Esophagus muscularis mucosa (tissue), 4 donors: ENCODE measurements around the gene TMC7.

ENCODE experiments used
- CTCF ChIP-seq, 3 experiments: fragments of 200-600 bp in 2 of 3; fragments of 450-650 bp in 1 of 3; sonication (generic) in 2 of 3; IDR thresholded peaks; one replicate each; pipeline ENCODE4 v1.5.1; 2017 to 2019; ENCODE audit warnings: antibody characterized with exemption in 3 of 3, mild to moderate bottlenecking in 2 of 3, moderate library complexity in 1 of 3
- EP300 ChIP-seq: sonication (generic); formaldehyde crosslinking; IDR thresholded peaks from one replicate; pipeline ENCODE4 v1.6.1; 2017; ENCODE audit warnings: antibody characterized with exemption
- POLR2A ChIP-seq: fragments of 450-650 bp; IDR thresholded peaks from one replicate; pipeline ENCODE4 v1.6.1; 2017; ENCODE audit warnings: antibody characterized with exemption, moderate library complexity, mild to moderate bottlenecking, low read depth
- POLR2AphosphoS5 ChIP-seq, 2 donors: sonication (generic); formaldehyde crosslinking; IDR thresholded peaks; one replicate each; pipeline ENCODE4 v1.6.1; 2017; ENCODE audit warnings: antibody characterized with exemption in 2 of 2

DNA sequence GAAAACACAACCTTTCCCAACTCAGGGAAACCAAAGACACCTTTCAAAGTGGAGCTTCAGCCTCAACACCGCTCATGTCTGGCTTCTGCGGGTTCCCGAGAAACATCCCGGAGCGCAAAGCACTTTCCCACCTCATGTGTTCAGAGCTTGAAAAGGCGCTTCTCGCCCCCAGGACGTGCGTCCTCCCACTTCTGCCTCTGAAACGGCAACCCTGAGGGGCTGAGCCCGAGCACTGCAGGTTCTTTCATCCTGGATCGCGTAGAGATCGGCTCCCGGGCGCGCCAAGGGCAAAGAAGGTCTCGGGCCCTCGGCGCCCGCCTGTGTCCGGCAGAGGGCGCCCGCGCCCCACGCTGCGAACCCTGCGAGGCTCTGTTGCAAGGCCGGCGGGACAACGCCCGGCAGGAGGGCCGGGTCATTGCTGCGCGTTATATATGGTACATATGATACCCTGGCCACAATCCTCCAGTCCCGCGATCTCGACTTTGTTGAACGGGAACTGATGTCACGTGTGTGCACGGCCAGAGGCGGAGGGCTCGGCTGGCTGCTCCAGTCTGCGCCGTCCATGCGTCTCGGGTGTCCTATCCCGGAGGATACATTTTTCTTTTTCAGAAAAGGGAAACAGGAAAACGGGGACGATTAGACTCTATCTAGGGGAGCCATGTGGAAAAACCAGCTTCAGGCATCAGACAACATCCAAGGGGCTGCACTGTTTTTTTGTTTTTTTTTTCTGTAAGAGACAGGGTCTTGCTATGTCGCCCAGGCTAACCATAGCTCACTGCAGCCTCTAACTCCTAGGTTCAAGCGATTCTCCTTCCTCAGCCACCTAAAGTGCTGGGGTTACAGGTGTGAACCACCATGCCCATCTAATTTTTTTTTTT, 102.8 kb downstream of the TMC7 start:
- TF ChIP-seq CTCF (IDR thresholded peaks at IDR 0.05), result peak in 2 of 3 experiments; percentile 95 to 99
- TF ChIP-seq POLR2AphosphoS5 (IDR thresholded peaks at IDR 0.05), result peak; percentile 55 to 69
- no peak for TF ChIP-seq EP300
- no peak for TF ChIP-seq POLR2A
